NCI-H128 (cell line): ENCODE measurements around the gene HP1BP3.

ENCODE experiments used
- DNase-seq: peaks from one replicate; lab custom pipeline; 2025; ENCODE audit not compliant: unreplicated experiment; lab: John Stamatoyannopoulos, UW

The HP1BP3 gene

DNA sequence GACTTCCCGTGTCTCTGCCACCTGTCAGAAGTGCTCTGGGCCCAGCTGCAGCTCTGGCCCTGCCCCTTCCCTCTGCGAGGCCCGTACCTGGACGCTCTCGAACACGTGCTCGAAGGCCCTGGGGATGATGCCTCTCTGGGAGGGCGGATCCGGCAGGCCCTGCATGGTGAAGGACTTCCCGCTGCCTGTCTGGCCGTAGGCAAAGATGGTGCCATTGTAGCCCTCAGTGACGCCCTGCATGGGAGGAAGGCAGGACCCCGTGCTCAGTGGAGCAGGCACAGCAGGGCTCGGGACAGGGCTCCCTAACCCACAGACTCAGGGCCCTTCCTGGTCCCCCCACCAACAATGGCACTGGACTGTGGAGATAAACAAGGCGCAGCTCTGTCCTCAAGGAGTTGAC is 71.7 kb downstream of the HP1BP3 start:
- no peak for DNase-seq

DNA sequence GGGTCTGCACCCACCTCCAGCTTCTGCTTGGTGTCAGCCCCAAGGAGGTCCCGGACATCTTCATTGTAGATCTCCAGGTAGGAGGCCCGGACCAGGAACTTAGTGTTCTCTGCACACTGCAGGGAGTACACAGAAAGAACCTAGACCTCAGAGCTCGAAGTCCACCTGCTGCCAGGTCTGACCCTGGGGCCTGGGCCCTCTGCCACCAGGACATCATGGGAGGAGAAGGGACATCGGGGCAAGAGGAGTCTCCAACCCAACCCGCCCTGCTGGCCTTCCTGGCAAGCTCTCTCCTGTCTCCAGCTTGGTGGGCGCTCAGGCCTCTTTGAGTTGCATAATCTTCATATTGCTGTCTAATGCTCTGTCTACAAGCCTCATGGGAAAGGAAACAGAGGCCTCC is 73.7 kb downstream of the HP1BP3 start:
- DNase-seq, result no peak

DNA sequence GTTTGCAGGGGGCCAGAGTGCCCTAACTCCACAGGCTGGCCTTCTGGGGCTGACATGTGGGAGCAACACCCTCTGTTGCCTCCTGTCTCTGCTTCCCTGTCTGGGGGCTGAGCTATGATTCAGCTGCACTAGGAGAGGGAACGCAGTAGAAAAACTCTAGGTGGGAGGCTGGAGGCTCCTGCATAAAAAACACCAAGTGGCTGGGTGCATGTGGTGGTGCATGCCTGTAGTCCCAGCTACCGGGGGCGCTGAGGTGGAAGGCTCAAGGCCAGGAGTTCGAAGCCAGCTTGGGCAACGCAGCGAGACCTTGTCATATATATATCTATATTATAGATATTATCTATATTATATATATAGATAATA is 74.9 kb downstream of the HP1BP3 start:
- DNase-seq, result no peak

DNA sequence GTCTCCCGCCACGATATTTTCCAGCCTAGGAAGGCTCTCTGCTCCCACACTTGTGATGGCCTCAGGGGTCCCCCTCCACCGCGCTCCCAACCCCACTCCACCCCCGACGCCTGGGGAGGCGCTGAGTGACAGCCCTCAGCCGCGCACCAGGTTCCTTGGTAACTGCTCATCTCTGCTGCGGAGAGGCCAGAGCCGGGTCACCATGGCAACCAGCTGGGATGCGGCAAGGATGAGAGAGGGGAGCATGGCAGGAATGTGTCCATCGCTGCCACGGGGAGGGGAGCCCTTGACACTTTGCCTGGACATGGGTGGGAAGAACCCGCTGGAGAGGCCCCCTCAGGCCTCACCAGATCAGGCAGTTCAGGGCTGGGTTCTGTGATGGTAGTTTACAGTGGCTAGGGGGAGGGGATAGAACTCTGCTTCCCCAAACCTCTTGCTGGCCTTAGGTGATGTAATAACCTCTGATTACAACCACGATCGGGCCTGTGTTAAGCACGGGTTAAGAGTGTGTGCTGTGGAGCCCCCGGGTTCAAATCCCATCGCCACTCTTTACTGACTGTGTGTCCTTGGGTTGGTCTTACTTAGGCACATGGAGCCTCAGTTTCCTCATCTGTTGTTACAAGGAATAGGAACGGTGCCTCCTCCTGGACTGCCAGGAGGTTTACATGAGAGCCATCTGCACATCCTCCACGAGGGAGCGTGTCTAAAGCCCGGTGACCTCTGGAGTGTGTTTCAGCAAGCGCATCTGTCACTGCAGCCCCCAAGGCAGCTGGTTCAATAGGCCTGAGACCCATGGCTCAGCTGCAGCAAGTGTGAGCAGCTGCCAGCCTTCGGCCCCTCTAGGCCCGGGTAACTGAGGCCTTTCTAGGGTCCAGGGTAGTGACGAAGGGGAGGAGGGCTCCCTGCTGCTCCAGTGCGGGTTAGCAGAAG is 75.6 kb downstream of the HP1BP3 start:
- DNase-seq, result no peak

DNA sequence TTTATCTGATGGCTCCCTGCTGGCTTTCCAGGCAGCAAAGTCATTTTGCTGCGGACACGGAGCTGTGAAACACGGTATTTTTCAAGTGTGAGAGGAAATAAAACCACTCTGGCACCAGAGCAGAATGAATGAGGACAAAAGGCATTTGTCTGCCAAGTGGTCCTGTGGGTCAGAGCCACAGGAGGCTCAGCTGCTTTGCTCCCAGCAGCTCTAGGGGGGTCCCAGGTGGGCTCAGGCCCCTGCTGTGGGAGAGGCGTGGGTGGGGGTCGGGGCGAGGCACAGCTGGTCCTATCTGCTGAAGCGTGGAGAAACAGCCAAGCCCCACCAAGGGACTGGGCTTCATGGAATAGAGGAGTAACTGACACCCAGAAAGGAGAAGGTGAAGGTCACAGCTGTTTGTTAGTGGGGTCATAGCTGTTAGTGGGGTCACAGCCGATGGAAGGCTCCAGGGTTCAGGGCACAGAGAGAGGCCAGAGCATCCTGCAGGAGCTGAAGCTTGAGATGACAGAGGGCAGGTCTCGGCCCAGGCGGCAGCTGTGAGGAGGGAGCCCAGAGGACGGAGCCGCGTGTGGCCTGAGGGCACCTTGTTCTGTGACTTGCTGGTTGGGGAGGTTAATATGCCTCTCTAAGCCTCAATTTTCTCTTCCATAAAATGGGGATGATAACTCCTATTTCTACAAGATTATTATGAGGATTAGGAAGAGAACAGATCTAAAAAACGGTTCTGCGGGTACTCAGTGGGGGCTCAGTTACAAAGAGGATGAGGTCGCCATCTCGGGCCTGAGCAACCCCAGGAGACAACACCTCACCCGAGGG is 76.4 kb downstream of the HP1BP3 start:
- no peak for DNase-seq

DNA sequence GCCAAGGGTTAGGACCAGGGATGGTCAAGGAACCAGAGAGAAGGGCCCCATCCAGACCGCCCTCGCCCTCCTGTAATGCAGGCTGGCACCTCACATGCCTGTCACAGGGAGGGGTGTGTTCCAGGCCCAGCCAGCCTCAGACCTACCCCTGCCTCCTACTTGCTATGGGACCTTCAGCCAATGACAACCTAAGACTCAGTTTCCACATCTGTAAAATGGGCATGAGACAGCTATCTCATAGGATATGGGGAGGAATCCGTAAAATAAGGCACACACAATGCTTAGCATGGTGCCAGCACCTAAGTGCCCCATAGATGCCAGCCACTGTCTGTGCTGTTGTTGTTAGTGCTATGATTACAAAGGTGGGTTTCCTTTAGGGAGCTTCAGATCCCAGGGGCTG is 77.2 kb downstream of the HP1BP3 start:
- no peak for DNase-seq

DNA sequence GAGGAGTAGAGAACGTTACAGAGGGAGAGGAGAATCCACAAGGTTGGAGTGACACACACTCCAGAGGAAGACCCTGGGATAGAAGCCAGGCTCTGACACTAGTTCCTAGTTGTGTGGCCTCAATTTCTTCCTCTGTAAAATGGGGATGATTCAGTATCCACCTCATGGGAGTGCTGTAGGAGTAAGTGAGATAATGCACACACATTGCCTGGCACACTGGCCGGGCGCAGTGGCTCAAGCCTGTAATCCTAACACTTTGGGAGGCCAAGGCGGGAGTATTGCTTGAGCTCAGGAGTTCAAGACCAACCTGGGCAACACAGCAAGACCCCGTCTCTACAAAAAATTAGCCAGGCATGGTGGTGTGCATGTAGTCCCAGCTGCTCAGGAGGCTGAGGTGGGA is 78.2 kb downstream of the HP1BP3 start:
- DNase-seq, result no peak

DNA sequence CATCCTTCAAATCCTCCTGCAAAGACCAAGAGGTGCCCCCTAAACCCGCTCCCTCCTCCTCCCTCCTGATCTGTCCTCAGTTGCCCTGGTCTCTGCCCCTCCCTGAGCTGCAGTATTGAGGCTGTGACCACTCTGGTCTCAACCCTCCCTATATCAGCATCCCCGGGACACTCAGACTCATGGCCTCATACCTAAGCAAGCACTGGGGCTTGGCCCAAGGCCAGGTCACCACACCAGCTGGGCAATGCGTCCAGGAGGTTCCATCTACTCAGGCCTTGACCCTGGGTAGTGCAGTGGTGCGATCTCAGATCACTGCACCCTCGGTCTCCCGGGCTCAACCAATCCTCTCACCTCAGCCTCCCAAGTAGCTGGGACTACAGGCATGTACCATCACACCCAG is 79.0 kb downstream of the HP1BP3 start:
- DNase-seq, result no peak

DNA sequence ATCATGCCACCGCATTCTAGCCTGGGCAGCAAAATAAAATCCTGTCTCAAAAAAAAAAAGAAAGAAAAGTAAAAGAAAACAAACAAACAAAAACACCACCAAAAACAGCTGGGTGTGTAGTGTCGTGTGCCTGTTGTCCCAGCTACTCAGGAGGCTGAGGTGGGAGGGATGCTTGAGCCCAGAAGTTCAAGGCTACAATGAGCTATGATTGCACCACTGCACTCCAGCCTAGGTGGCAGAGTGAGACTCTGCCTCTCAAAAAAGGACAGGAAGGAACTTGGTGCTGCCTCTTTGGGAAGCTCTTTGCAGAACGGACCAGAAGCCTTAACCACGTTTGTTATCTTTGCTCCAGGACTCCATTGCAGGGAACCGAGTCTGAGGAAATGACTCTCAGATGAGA is 80.3 kb downstream of the HP1BP3 start:
- DNase-seq, result no peak

DNA sequence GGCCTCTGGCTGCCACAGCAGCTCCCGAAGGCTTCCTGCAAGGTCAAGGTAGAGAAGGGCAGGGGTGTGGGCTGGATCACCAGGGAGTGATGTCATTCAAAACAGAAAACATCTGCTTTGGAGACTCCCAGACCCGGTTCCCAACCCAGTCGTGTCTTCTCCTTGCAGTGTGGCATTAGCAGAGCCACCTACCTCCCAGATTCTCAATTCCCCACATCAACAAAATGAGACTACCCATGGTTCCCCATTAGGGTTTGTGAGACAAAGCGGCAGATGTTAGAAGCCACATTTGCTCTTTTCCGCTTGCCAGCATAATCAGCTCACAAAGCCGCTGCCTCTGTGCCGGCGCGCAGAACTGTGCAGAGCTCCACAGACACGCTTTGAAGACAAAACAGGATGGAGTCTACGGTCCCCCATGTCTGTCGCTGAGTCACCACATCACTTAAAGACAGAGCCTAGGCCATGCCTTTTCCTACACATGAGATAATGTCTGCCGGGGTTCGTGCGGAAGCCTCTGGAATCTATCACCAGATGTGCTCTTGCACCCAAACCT is 81.8 kb downstream of the HP1BP3 start:
- DNase-seq, result no peak

DNA sequence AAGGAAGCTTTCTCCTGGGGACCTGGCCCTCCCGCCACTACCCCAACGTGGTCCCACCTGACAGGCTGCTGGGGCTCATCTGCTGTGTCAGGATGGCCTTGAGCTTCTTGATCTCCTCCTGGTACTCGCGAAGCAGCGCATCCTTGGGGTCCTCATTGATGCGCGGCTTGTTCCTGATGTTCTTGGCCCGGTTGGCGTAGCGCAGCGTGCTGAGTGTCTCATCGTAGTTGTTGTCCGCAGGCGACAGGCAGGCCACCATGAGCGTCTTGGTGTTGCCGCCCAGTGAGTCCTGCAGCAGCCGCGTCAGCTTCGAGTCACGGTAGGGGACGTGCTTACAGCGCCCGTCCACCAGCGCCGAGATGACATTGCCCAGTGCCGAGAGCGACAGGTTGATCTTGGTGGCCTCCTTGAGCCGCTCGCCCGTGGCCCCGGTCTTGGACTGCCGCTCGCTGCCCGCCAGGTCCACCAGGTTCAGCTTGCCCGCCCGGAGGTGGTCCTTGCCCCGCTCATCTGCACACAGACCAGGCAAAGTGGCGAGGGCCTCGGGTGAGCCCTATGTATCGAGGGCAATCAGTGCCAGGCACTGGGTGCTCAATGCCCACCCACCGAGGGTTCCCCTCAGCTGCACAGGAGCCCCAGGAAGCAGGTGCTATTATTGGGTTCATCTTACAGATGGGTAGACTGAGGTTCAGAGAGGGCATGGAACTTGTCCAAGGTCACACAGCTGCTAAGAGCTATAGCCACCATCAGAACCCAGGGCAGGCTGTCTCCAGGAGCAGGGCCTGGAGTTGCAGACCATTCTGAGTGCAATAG is 82.5 kb downstream of the HP1BP3 start:
- no peak for DNase-seq

DNA sequence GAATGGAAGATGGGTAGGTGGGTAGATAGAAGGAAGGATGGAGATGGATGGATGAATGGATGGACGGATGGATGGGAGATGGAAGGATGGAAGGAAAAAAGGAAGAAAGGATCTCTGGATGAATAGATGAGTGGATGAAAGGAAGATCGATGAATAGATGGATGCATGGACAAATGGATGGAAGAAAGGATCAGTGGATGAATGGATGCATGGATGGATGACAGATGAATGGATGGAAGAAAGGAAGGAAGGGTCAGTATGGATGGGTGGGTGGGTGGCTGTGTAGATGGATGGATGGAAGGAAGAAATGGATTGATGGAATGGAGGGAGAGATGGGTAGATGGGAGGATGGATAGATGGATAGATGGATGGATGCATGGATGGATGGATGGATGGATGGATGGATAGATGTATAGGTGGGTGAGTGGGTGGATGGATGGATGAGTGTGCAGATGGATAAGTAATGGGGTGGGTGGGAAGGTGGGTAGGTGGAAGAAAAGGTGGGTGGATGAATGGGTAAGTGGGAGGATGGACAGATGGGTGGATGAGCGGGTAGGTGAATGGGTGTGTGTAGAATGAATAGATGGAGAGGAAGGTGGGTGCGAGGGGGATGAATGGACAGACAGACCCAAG is 83.9 kb downstream of the HP1BP3 start:
- no peak for DNase-seq

DNA sequence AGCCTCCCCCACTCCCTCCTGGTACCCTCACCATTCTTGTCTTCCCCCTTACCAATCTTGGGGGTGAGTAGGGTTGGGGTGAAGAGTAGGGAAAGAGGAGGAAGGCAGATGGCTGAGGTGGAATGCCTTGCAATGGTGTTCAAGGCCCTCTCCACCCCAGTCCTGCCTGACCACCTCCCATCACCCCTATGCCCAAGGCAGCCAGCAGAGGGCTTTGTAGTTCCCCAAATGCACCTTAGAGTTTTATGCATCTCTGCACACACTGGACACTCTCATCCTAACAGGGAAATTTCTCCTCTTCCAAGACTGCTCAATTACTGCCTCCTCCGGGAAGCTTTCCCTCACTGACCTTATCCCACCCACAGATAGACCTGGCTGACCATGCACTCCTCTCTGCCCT is 84.7 kb downstream of the HP1BP3 start:
- no peak for DNase-seq

DNA sequence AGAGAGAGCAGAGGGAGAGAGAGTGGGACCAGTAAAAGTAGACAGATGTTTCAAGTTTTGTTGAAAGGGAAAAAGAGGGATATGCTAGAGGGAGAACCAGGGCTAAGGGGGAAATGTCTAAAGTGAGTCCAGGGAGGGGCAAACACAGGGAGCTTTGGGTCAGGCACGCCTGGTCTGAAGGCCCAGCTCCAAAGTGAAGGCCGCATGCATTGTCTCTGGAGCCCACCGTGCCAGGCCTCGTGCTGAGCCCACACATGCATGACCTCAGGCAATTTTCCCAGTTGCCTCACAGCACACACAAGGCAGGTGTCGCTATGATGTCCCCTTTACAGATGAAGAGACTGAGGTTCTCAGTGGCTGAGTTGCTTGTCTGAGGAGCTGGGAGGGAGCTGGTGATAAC is 85.3 kb downstream of the HP1BP3 start:
- DNase-seq, result no peak

DNA sequence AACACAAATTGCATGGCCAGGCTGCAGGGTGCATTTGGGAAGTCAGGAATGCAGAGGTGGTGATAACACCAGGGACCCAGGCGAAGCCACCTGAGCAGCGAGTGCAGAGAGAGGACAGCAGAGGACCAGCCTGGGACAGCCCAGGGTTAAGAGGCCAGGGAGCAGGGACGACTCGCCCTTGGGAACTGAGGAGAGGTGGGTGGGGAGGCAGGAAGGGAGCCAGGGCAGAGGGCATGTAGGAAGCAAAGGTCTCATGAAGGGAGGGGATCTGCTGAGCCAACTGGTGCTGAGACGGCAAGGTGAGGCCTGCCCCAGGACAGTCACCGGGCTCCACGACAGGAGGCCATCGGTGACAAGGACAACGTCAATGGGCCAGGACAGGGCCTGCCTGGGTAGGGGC is 85.7 kb downstream of the HP1BP3 start:
- DNase-seq, result no peak

DNA sequence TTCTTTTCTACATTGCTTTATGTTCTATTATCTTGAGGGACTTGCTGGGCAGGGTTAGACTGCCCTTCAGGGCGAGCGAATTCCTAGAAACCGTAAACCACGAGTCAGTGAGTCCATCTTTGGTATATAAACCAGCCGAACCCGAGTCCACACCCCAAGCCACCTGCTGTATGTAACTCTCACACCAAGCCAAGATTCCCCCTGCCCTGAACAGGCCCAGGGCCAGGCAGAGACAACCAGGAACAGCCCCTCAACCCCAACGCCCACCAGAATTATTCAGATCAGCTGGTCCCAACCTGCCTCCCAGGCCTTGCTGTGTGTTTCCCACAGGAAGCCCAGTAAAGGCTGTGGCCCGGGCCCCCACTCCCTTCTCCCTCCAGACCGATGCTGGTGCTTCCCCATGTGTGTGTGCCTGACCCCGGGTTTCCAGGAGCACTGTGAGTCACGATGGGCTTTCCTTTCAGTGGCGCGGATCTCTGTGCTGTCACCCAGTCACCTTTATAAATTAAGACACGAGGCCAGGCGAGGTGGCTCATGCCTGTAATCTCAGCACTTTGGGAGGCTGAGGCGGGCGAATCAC is 86.4 kb downstream of the HP1BP3 start:
- DNase-seq, result no peak

DNA sequence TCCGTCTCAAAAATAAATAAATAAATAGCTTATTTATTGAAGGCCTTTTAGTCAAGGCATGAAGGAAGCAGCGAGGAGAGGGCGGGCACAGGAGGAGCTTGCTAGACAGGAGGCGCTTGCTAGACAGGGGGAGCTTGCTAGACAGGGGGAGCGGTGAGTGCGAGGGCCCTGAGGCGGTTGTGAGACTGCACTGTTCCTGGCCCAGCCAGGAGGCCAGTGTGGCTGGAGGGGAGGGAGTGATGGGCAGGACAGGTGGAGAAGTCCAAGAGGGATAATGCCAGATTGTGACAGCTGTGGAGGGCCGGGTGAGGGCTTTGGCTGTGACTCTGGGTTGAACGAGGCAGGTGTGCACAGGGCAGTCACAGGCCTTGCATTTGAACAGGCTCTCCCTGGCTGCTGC is 87.5 kb downstream of the HP1BP3 start:
- no peak for DNase-seq

DNA sequence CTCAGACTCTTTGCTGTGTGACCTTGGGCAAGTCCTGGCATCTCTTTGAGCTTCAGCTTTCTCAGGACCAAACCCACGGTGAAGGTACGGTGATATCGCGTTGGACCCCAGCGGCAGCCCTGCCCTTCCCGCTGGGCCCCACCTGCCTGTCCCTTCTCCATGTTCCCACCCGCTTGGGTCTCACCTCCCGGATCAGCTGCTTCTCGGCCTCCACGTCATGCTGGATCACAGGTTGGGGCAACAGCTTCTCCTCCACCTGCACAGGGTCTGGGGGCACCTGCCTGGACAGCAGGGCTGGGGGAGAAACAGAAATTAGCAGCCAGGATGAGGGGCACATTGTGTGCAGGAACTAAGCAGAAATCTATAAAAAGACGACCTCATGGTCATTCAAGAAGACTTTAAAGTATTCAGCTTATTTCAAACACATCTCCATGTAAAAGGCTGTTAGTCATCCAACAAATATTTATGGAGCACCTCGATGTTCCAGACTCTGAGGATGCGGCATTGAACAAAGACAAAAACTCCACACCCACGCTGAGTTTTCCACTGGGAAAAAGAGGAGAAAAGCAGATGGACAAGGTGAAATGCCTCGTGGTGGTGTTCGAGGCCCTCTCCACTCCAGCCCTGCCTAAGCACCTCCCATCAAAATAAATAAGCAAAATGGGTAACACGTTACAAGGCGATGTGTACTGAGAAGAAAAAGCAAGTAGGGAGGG is 88.8 kb downstream of the HP1BP3 start:
- DNase-seq, result no peak

DNA sequence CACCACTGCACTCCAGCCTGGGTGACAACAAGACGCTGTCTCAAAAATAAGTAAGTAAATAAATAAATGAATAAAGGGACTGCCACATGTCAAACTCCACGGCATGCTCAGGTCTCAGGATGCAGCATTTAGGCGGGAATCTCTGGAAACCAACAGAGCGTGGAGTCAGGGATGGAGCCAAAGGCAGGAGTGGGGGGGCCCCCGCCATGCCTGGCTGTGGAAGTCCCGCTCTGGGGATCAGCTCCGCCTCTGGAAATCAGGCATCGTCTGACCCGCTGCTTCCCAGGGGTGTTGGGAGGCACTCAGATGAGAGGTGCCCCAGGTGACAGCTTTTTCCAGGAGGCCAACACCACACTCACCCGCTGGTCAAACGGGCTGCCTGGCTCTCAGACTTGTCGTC is 89.5 kb downstream of the HP1BP3 start:
- no peak for DNase-seq
